HepG2 (cell line): Measurements from ENCODE around the gene MASTL. TPM values are rescaled to one million over a fixed set of nuclear protein-coding genes. Genes with fewer than 3 reads are reported as not detected.

ENCODE experiments used
- ATAC-seq: fragments of 200-7000 bp; cut with Tn5 transposase; 3 replicates; pipeline ENCODE4 v1.9.1; 2020; ENCODE audit warnings: mild to moderate bottlenecking, moderate library complexity
- BruUV-seq: library from RNA; stranded (reverse); fragments of 400-500 nt; replicated peaks from 2 replicates; lab custom pipeline; 2021; lab: Mats Ljungman, UMichigan
- CTCF ChIA-PET: fragments of 300-600 bp; formaldehyde crosslinking; extraction: SDS; loops from one replicate; lab custom pipeline; 2021; ENCODE audit warnings: low total read pairs, inconsistent platforms, low intra/inter-chr PET ratio; lab: Yijun Ruan, JAX
- POLR2A ChIA-PET: fragments of 350-600 bp; sonication (Branson Sonifier 250); formaldehyde crosslinking; loops from one replicate; lab custom pipeline; 2020; ENCODE audit warnings: antibody characterized with exemption, inconsistent platforms; lab: Yijun Ruan, JAX
- DNase-seq: peaks from one replicate; pipeline ENCODE4 v3.0.0-alpha.2; 2015; ENCODE audit warnings: low spot score
- FAIRE-seq: peaks from 3 replicates; lab custom pipeline; 2011; peaks lifted over from hg19 to GRCh38; lab: Jason Lieb, UNC
- H2AFZ ChIP-seq: one replicate; pipeline ENCODE4 v1.6.1; 2011; ENCODE audit warnings: low read length, inconsistent platforms
- H3K27ac ChIP-seq: fragments of 300-600 bp; 3 replicates; pipeline ENCODE4 v1.8.0; 2011; ENCODE audit warnings: mixed run types, mild to moderate bottlenecking, mixed read lengths, low read length, inconsistent platforms; ENCODE audit not compliant: insufficient read depth; ENCODE audit errors: extremely low read length
- H3K27me3 ChIP-seq, 2 experiments: fragments of 200-600 bp in 1 of 2; 2 replicates in 1 of 2; 3 replicates in 1 of 2; pipeline versions ENCODE4 v1.6.0 to v1.8.0; 2011; ENCODE audit warnings: low read length in 2 of 2, mild to moderate bottlenecking in 2 of 2, moderate library complexity in 2 of 2, inconsistent platforms in 1 of 2; ENCODE audit not compliant: insufficient read depth in 2 of 2, control insufficient read depth in 1 of 2
- H3K36me3 ChIP-seq, 2 experiments: fragments of 200-600 bp in 1 of 2; replicated peaks in 1 of 2; 2 replicates in 1 of 2; 3 replicates in 1 of 2; pipeline versions ENCODE4 v1.5.1 to v1.8.0; 2011; ENCODE audit warnings: low read length in 2 of 2, inconsistent platforms in 1 of 2; ENCODE audit not compliant: insufficient read depth in 2 of 2, control insufficient read depth in 1 of 2
- H3K4me1 ChIP-seq: 2 replicates; pipeline ENCODE4 v1.5.1; 2012; ENCODE audit warnings: low read length, inconsistent platforms; ENCODE audit not compliant: insufficient read depth
- H3K4me2 ChIP-seq: 2 replicates; pipeline ENCODE4 v1.6.0; 2011; ENCODE audit warnings: low read depth, low read length, inconsistent platforms
- H3K4me3 ChIP-seq, 3 experiments: fragments of 200-600 bp in 1 of 3; sonication (generic), shearing (Covaris generic) in 1 of 3; replicated peaks in 1 of 3; 2 replicates each; pipeline ENCODE4 v1.5.1; 2011 to 2016; ENCODE audit warnings: low read length in 3 of 3, inconsistent platforms in 2 of 3, low read depth in 2 of 3, mild to moderate bottlenecking in 2 of 3, control low read depth in 1 of 3, mixed read lengths in 1 of 3; ENCODE audit not compliant: insufficient read depth in 1 of 3
- H3K79me2 ChIP-seq: one replicate; pipeline ENCODE4 v1.6.1; 2011; ENCODE audit warnings: low read length, inconsistent platforms; ENCODE audit not compliant: insufficient read depth
- H3K9ac ChIP-seq: 2 replicates; pipeline ENCODE4 v1.6.0; 2011; ENCODE audit warnings: mild to moderate bottlenecking, low read depth, low read length, inconsistent platforms; ENCODE audit not compliant: insufficient read depth
- H3K9me3 ChIP-seq: 2 replicates; pipeline ENCODE4 v1.5.1; 2012; ENCODE audit warnings: mild to moderate bottlenecking, low read length
- H4K20me1 ChIP-seq: 2 replicates; pipeline ENCODE4 v1.6.0; 2011; ENCODE audit warnings: inconsistent platforms, mild to moderate bottlenecking, low read length, moderate library complexity; ENCODE audit not compliant: insufficient read depth
- IRX3 ChIP-seq: sonication (generic); formaldehyde crosslinking; IDR thresholded peaks from 2 replicates; pipeline ENCODE4 v1.8.1; 2023; ENCODE audit warnings: mild to moderate bottlenecking, low read depth, missing genetic modification reagents, borderline replicate concordance
- ISL2 ChIP-seq: sonication (generic); formaldehyde crosslinking; IDR thresholded peaks from 2 replicates; pipeline ENCODE4 v1.5.0; 2020; ENCODE audit warnings: missing genetic modification reagents
- KDM5A ChIP-seq: fragments of 200-600 bp; sonication (generic); IDR thresholded peaks from 2 replicates; pipeline ENCODE4 v1.7.0; 2018; ENCODE audit warnings: antibody characterized with exemption, mild to moderate bottlenecking, low read length, borderline replicate concordance
- KLF12 ChIP-seq: sonication (generic); formaldehyde crosslinking; IDR thresholded peaks from 2 replicates; pipeline ENCODE4 v1.4.0; 2020; ENCODE audit warnings: missing genetic modification reagents, borderline replicate concordance
- KLF16 ChIP-seq, 2 experiments: sonication (generic) in 1 of 2; formaldehyde crosslinking in 1 of 2; IDR thresholded peaks; 2 replicates each; pipeline versions ENCODE4 v1.6.1 to v1.8.0; 2016 to 2023; ENCODE audit warnings: missing genetic modification reagents in 2 of 2, missing compliant biosample characterization in 1 of 2
- MTF1 ChIP-seq: sonication (generic); formaldehyde crosslinking; IDR thresholded peaks from 2 replicates; pipeline ENCODE4 v1.5.0; 2020; ENCODE audit warnings: missing genetic modification reagents
- MXD1 ChIP-seq: sonication (generic); formaldehyde crosslinking; IDR thresholded peaks from 2 replicates; pipeline ENCODE4 v1.4.0; 2020; ENCODE audit warnings: mild to moderate bottlenecking, missing genetic modification reagents
- NR2F6 ChIP-seq, 2 experiments: IDR thresholded peaks; 2 replicates each; pipeline ENCODE4 v1.6.1; 2016; ENCODE audit warnings: antibody characterized with exemption in 1 of 2, mild to moderate bottlenecking in 1 of 2
- PBX2 ChIP-seq: IDR thresholded peaks from 2 replicates; pipeline ENCODE4 v1.6.1; 2016; ENCODE audit warnings: control low read depth
- THRA ChIP-seq: sonication (generic); formaldehyde crosslinking; IDR thresholded peaks from 2 replicates; pipeline ENCODE4 v1.4.0; 2020; ENCODE audit warnings: missing genetic modification reagents, borderline replicate concordance
- ZC3H4 ChIP-seq: sonication (generic); formaldehyde crosslinking; IDR thresholded peaks from 2 replicates; pipeline ENCODE4 v1.4.0; 2020; ENCODE audit warnings: missing genetic modification reagents, borderline replicate concordance
- ZFP1 ChIP-seq: IDR thresholded peaks from 2 replicates; pipeline ENCODE4 v1.6.1; 2016
- ZNF281 ChIP-seq: sonication (generic); formaldehyde crosslinking; IDR thresholded peaks from 2 replicates; pipeline ENCODE4 v1.4.0; 2020; ENCODE audit warnings: missing genetic modification reagents, borderline replicate concordance
- ZNF484 ChIP-seq: sonication (generic); formaldehyde crosslinking; IDR thresholded peaks from 2 replicates; pipeline ENCODE4 v1.5.1; 2020; ENCODE audit warnings: mild to moderate bottlenecking, low read depth, missing genetic modification reagents, borderline replicate concordance
- ZNF546 ChIP-seq: sonication (generic); formaldehyde crosslinking; conservative IDR thresholded peaks from 2 replicates; pipeline ENCODE4 v1.8.1; 2023; ENCODE audit warnings: mild to moderate bottlenecking, missing genetic modification reagents
- ZNF761 ChIP-seq: sonication (generic); formaldehyde crosslinking; conservative IDR thresholded peaks from 2 replicates; pipeline ENCODE4 v1.4.0; 2020; ENCODE audit warnings: mild to moderate bottlenecking, missing genetic modification reagents
- WGBS: methylation state at CpG from one replicate; pipeline ENCODE4 v1.1.6; 2017; ENCODE audit warnings: low lambda C conversion rate; 5-methylcytosine and 5-hydroxymethylcytosine counted together
- in situ Hi-C: cut with HindIII; loops from 2 replicates; pipeline ENCODE4 v1.10.0; 2017; ENCODE audit warnings: low pct_unique_long_range_greater_than_20kb; ENCODE audit not compliant: extremely low pct_ligation_motif_present
- intact Hi-C: fragments of 100-400 bp; cut with micrococcal nuclease; formaldehyde crosslinking; loops from one replicate; pipeline ENCODE4 v1.10.0; 2022; ENCODE audit not compliant: unreplicated experiment
- polyA plus RNA-seq, 8 experiments: library from polyadenylated mRNA; depleted of rRNA in 3 of 8; stranded (reverse) in 7 of 8; unstranded in 1 of 8; fragments of >200 nt; fragmentation: Illumina TruSeq in 4 of 8; extraction: Trizol in 4 of 8; gene quantifications; 2 replicates each; pipeline versions ENCODE4 v1.2.1 to v1.2.3, GENCODE V29; 2011 to 2016; ENCODE audit warnings: low read depth in 4 of 8, missing spikeins in 1 of 8, mixed read lengths in 1 of 8; ENCODE audit not compliant: insufficient read depth in 1 of 8
- total RNA-seq, 5 experiments: library from RNA; depleted of rRNA; stranded (reverse); fragments of >200 nt; fragmentation: Illumina TruSeq; extraction: Trizol; gene quantifications; 2 replicates each; pipeline ENCODE4 v1.2.3, GENCODE V29; 2016; ENCODE audit warnings: low read depth in 1 of 5
- TF ChIP-seq, protein P1 (sequence below): sonication (generic); formaldehyde crosslinking; IDR thresholded peaks from 2 replicates; pipeline ENCODE4 v1.8.1; 2023; ENCODE audit warnings: missing genetic modification reagents, mild to moderate bottlenecking, borderline replicate concordance

The MASTL gene
- total and polyA plus RNA-seq, 2 of the 13 experiments (the other 11 are each of a cell fraction or from before 2014, with no cell fraction given), result 6.0 to 18.0 TPM

DNA sequence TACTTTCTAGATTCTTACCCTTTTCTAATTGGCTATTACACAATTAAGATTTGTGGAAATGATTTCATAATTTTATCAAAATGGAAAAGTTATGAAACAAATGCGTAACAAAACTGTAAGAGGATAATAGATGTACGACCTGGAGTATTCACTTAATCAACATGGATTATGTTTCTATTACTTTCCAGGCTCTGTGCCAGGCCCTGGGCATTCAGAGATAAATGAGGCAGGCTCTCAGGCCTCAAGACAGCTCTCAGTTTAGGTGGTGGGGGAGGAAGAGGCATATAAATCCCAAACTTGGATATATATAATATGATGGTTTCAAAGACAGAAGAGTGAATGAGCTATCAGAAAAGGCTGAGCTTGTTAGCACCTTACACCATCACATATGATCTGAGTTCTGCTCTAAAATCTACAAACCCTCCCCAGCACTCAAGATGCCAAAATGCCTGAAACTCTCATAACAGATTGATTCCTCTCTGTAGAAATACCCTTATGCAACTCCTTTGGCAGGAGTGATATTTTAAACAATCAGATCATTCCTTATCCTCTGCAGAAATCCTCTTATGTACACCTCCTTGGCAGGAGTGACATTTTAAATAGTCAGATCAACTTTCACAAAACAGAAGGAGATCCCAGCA, 42.9 kb downstream of the MASTL start:
- Histone ChIP-seq H3K4me1 (no peaks in the 10 kb centered on the region), H3K4me3 (no peak overlapping the region), H3K79me2 (no peaks in the 10 kb centered on the region), H2AFZ (no peak overlapping the region), H3K9ac (no peak overlapping the region), H4K20me1 (no peaks in the 10 kb centered on the region), H3K36me3 (peaks cover 1 to 33% of the 10 kb centered on the region in 2 experiments; a peak in 4 of 5 replicates), H3K27ac (no peak overlapping the region), H3K27me3 (no peaks in the 10 kb centered on the region), H3K9me3 (no peaks in the 10 kb centered on the region), H3K4me2 (no peak overlapping the region)
- intact Hi-C loops, result no loop called here
- 98% methylated on average over 2 of the region's 2 CpGs for WGBS
- CTCF ChIA-PET, result no interaction called here
- POLR2A ChIA-PET, result no interaction called here
- BruUV-seq, result no TSS peak
- DNase-seq, result no peak
- ATAC-seq, result no peak
- in situ Hi-C loops, result no loop called here
- no peak for FAIRE-seq
- TF ChIP-seq KLF16 (CRISPR knock-in tag; IDR thresholded peaks at IDR 0.05) (no peak), ZNF484 (no peak), PBX2 (CRISPR knock-in tag) (no peak), ZNF281 (no peak), ZNF761 (CRISPR knock-in tag) (no peak), THRA (CRISPR knock-in tag) (no peak), MXD1 (CRISPR knock-in tag) (no peak), KDM5A (no peak), ISL2 (no peak), KLF12 (CRISPR knock-in tag) (no peak), ZC3H4 (no peak), ZFP1 (no peak), NR2F6 (IDR thresholded peaks at IDR 0.05) (no peak), NR2F6 (CRISPR knock-in tag; IDR thresholded peaks at IDR 0.05) (no peak), MTF1 (CRISPR knock-in tag) (no peak), IRX3 (CRISPR knock-in tag) (no peak), ZNF546 (CRISPR knock-in tag) (no peak)
- TF ChIP-seq, protein P1, sequence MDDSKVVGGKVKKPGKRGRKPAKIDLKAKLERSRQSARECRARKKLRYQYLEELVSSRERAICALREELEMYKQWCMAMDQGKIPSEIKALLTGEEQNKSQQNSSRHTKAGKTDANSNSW (CRISPR knock-in tag), result no peak
